ENCODE data around the gene TRIP13. TPM values are rescaled to one million over a fixed set of nuclear protein-coding genes. Genes with fewer than 3 reads are reported as not detected.
A peak's percentile ranks its signal among the peaks of the same experiment; 100 is the strongest.

The TRIP13 gene
- total RNA-seq, 2 donors from 2014 or later, result 17.7 to 18.2 TPM

GRCh38 chr5:960551-960950, 67.9 kb downstream of the TRIP13 start:
- Mint-ChIP-seq H3K4me3 (peak overlapping the region in 1 of 2 donors; percentile 4), H3K4me1 (ENCODE audit: low read depth) (peaks cover 57% of the 10 kb centered on the region), H3K36me3 (ENCODE audit: insufficient read depth in 2 of 2) (peaks cover 2 to 3% of the 10 kb centered on the region in 2 donors), H3K27me3 (ENCODE audit: low read depth) (peaks cover 19% of the 10 kb centered on the region), H3K27ac (no peak overlapping the region), H3K9me3 (no peaks in the 10 kb centered on the region)
- ATAC-seq (replicated peaks in 1 of 2), result no peak
- no peak for DNase-seq

GRCh38 chr5:961002-961710, 68.5 kb downstream of the TRIP13 start:
- no peak for DNase-seq
- H3K27ac Mint-ChIP-seq, result no peak overlapping the region
- no peak for ATAC-seq (replicated peaks in 1 of 2)
- peaks cover 2 to 3% of the 10 kb centered on the region in 2 donors for H3K36me3 Mint-ChIP-seq (ENCODE audit: insufficient read depth in 2 of 2)
- peaks cover 16% of the 10 kb centered on the region for H3K27me3 Mint-ChIP-seq (ENCODE audit: low read depth)
- H3K9me3 Mint-ChIP-seq, result no peaks in the 10 kb centered on the region
- H3K4me1 Mint-ChIP-seq (ENCODE audit: low read depth), result peaks cover 55% of the 10 kb centered on the region
- no peak overlapping the region for H3K4me3 Mint-ChIP-seq

GRCh38 chr5:961711-962240, 69.1 kb downstream of the TRIP13 start:
- Mint-ChIP-seq H3K4me1 (ENCODE audit: low read depth) (peaks cover 49% of the 10 kb centered on the region), H3K36me3 (ENCODE audit: insufficient read depth in 2 of 2) (peaks cover 2 to 3% of the 10 kb centered on the region in 2 donors), H3K4me3 (no peak overlapping the region), H3K27me3 (ENCODE audit: low read depth) (peaks cover 18% of the 10 kb centered on the region), H3K9me3 (no peaks in the 10 kb centered on the region), H3K27ac (no peak overlapping the region)
- DNase-seq (no peak), ATAC-seq (replicated peaks in 1 of 2) (no peak)

GRCh38 chr5:962386-962785, 69.7 kb downstream of the TRIP13 start:
- Mint-ChIP-seq H3K36me3 (ENCODE audit: insufficient read depth in 2 of 2) (peaks cover 2 to 3% of the 10 kb centered on the region in 2 donors), H3K4me3 (no peak overlapping the region), H3K27me3 (ENCODE audit: low read depth) (peaks cover 21% of the 10 kb centered on the region), H3K27ac (no peak overlapping the region), H3K9me3 (no peaks in the 10 kb centered on the region), H3K4me1 (ENCODE audit: low read depth) (peaks cover 43% of the 10 kb centered on the region)
- DNase-seq (no peak), ATAC-seq (replicated peaks in 1 of 2) (no peak)

GRCh38 chr5:962801-963200, 70.1 kb downstream of the TRIP13 start:
- peaks cover 43% of the 10 kb centered on the region for H3K4me1 Mint-ChIP-seq (ENCODE audit: low read depth)
- H3K27me3 Mint-ChIP-seq (ENCODE audit: low read depth), result peaks cover 25% of the 10 kb centered on the region
- peaks cover 2 to 3% of the 10 kb centered on the region in 2 donors for H3K36me3 Mint-ChIP-seq (ENCODE audit: insufficient read depth in 2 of 2)
- peak overlapping the region in 1 of 2 donors; percentile 89 for H3K4me3 Mint-ChIP-seq
- no peak overlapping the region for H3K27ac Mint-ChIP-seq
- no peaks in the 10 kb centered on the region for H3K9me3 Mint-ChIP-seq
- no peak for ATAC-seq (replicated peaks in 1 of 2)
- DNase-seq, result no peak

- DNase-seq, result no peak
- Mint-ChIP-seq H3K27ac (peak overlapping the region; percentile 78), H3K4me3 (peak overlapping the region; percentile 84 to 89), H3K4me1 (ENCODE audit: low read depth) (peaks cover 43% of the 10 kb centered on the region), H3K9me3 (no peaks in the 10 kb centered on the region), H3K27me3 (ENCODE audit: low read depth) (peaks cover 30% of the 10 kb centered on the region), H3K36me3 (ENCODE audit: insufficient read depth in 2 of 2) (peaks cover 3 to 4% of the 10 kb centered on the region in 2 donors)
- no peak for ATAC-seq (replicated peaks in 1 of 2)
Measured at GRCh38 chr5:963310-963672, 70.6 kb downstream of the TRIP13 start.

GRCh38 chr5:963673-964531, 71.2 kb downstream of the TRIP13 start:
- peak; percentile 76 to 84 for DNase-seq
- Mint-ChIP-seq H3K36me3 (ENCODE audit: insufficient read depth in 2 of 2) (peaks cover 3 to 7% of the 10 kb centered on the region in 2 donors), H3K27me3 (ENCODE audit: low read depth) (peaks cover 36% of the 10 kb centered on the region), H3K9me3 (no peaks in the 10 kb centered on the region), H3K4me3 (peak overlapping the region; percentile 84 to 89), H3K27ac (peak overlapping the region; percentile 78), H3K4me1 (ENCODE audit: low read depth) (peaks cover 49% of the 10 kb centered on the region)
- peak; percentile 92 to 95 for ATAC-seq (replicated peaks in 1 of 2)

- H3K4me3 Mint-ChIP-seq, result peak overlapping the region; percentile 84 to 89
- peak overlapping the region; percentile 4 for H3K27ac Mint-ChIP-seq
- peaks cover 3 to 7% of the 10 kb centered on the region in 2 donors for H3K36me3 Mint-ChIP-seq (ENCODE audit: insufficient read depth in 2 of 2)
- DNase-seq (no peak), ATAC-seq (replicated peaks in 1 of 2) (no peak)
- peaks cover 57% of the 10 kb centered on the region for H3K4me1 Mint-ChIP-seq (ENCODE audit: low read depth)
- no peaks in the 10 kb centered on the region for H3K9me3 Mint-ChIP-seq
- peaks cover 46% of the 10 kb centered on the region for H3K27me3 Mint-ChIP-seq (ENCODE audit: low read depth)
Measured at GRCh38 chr5:964821-965220, 72.1 kb downstream of the TRIP13 start.

GRCh38 chr5:965604-966344, 73.1 kb downstream of the TRIP13 start:
- no peak overlapping the region for H3K27ac Mint-ChIP-seq
- DNase-seq (no peak), ATAC-seq (replicated peaks in 1 of 2) (no peak)
- peaks cover 3 to 7% of the 10 kb centered on the region in 2 donors for H3K36me3 Mint-ChIP-seq (ENCODE audit: insufficient read depth in 2 of 2)
- no peaks in the 10 kb centered on the region for H3K9me3 Mint-ChIP-seq
- peaks cover 51% of the 10 kb centered on the region for H3K4me1 Mint-ChIP-seq (ENCODE audit: low read depth)
- H3K27me3 Mint-ChIP-seq (ENCODE audit: low read depth), result peaks cover 52% of the 10 kb centered on the region
- peak overlapping the region in 1 of 2 donors; percentile 89 for H3K4me3 Mint-ChIP-seq

- Mint-ChIP-seq H3K9me3 (peaks cover 0 to 2% of the 10 kb centered on the region in 2 donors), H3K27ac (no peak overlapping the region), H3K4me1 (ENCODE audit: low read depth) (peaks cover 48% of the 10 kb centered on the region), H3K27me3 (ENCODE audit: low read depth) (peaks cover 57% of the 10 kb centered on the region), H3K36me3 (ENCODE audit: insufficient read depth in 2 of 2) (peaks cover 3 to 7% of the 10 kb centered on the region in 2 donors), H3K4me3 (peak overlapping the region in 1 of 2 donors; percentile 89)
- no peak for ATAC-seq (replicated peaks in 1 of 2)
- no peak for DNase-seq
Measured at GRCh38 chr5:966345-966710, 73.6 kb downstream of the TRIP13 start.

GRCh38 chr5:966941-967340, 74.3 kb downstream of the TRIP13 start:
- Mint-ChIP-seq H3K4me1 (ENCODE audit: low read depth) (peaks cover 48% of the 10 kb centered on the region), H3K27me3 (ENCODE audit: low read depth) (peaks cover 63% of the 10 kb centered on the region), H3K27ac (no peak overlapping the region), H3K9me3 (peaks cover 0 to 2% of the 10 kb centered on the region in 2 donors), H3K4me3 (no peak overlapping the region), H3K36me3 (ENCODE audit: insufficient read depth in 2 of 2) (peaks cover 3 to 7% of the 10 kb centered on the region in 2 donors)
- ATAC-seq (replicated peaks in 1 of 2) (no peak), DNase-seq (no peak)
